Activated naive CD8-positive, alpha-beta T cell treated with anti-CD3 and anti-CD28 coated beads, Interleukin-2, amount 50 U/mL, for 24 hours (primary cell): ENCODE measurements around the gene STIM2.
"Not testable (repeated sequence)": the region's sequence is repeated elsewhere in the genome, so short reads cannot be mapped to it uniquely, and the experiment has no call there.

Experiments used
- ATAC-seq: fragments of 150-1000 bp; cut with Tn5 transposase; one replicate; pipeline ENCODE4 v1.10.0; 2021
- DNase-seq: peaks from one replicate; pipeline ENCODE4 v3.0.0; 2021
- H3K27ac Mint-ChIP-seq: one replicate; pipeline ENCODE4 v1.8.0; 2021; ENCODE audit warnings: mild to moderate bottlenecking, mixed read lengths
- H3K27me3 Mint-ChIP-seq: one replicate; pipeline ENCODE4 v1.8.0; 2021; ENCODE audit warnings: mixed read lengths
- H3K36me3 Mint-ChIP-seq: one replicate; pipeline ENCODE4 v1.8.0; 2021; ENCODE audit warnings: low read depth, mixed read lengths
- H3K4me1 Mint-ChIP-seq: one replicate; pipeline ENCODE4 v1.8.0; 2021; ENCODE audit warnings: mixed read lengths
- H3K4me3 Mint-ChIP-seq: one replicate; pipeline ENCODE4 v1.8.0; 2021; ENCODE audit warnings: mild to moderate bottlenecking, moderate library complexity, mixed read lengths
- H3K9me3 Mint-ChIP-seq: one replicate; pipeline ENCODE4 v1.8.0; 2021; ENCODE audit warnings: mixed read lengths

The STIM2 gene

GRCh38 chr4:26889356-26889755 is 28.7 kb downstream of the STIM2 start:
- Mint-ChIP-seq H3K27me3 (no peaks in the 10 kb centered on the region), H3K36me3 (peaks cover 14% of the 10 kb centered on the region), H3K9me3 (no peaks in the 10 kb centered on the region), H3K4me3 (no peak overlapping the region), H3K4me1 (peaks cover 75% of the 10 kb centered on the region), H3K27ac (no peak overlapping the region)
- DNase-seq (no peak), ATAC-seq (no peak)

- Mint-ChIP-seq H3K27me3 (no peaks in the 10 kb centered on the region), H3K9me3 (no peaks in the 10 kb centered on the region), H3K27ac (no peak overlapping the region), H3K4me3 (no peak overlapping the region), H3K36me3 (peaks cover 24% of the 10 kb centered on the region), H3K4me1 (peaks cover 71% of the 10 kb centered on the region)
- DNase-seq (no peak), ATAC-seq (no peak)
Observed at GRCh38 chr4:26891054-26891453, 30.4 kb downstream of the STIM2 start.

- H3K36me3 Mint-ChIP-seq = peaks cover 27% of the 10 kb centered on the region
- H3K27me3 Mint-ChIP-seq = no peaks in the 10 kb centered on the region
- no peak for DNase-seq
- no peaks in the 10 kb centered on the region for H3K9me3 Mint-ChIP-seq
- no peak overlapping the region for H3K4me3 Mint-ChIP-seq
- H3K27ac Mint-ChIP-seq = peak overlapping the region; percentile 48
- ATAC-seq = no peak
- H3K4me1 Mint-ChIP-seq = peaks cover 68% of the 10 kb centered on the region
Observed at GRCh38 chr4:26891867-26892266, 31.2 kb downstream of the STIM2 start.

- H3K27ac Mint-ChIP-seq = peak overlapping the region; percentile 48
- peak; percentile 82 for ATAC-seq
Observed at GRCh38 chr4:26892480-26893150, 32.0 kb downstream of the STIM2 start.

GRCh38 chr4:26893491-26893890 is 32.9 kb downstream of the STIM2 start:
- no peak for ATAC-seq

More at GRCh38 chr4:26892480-26893150, 32.0 kb downstream of the STIM2 start:
- Mint-ChIP-seq H3K9me3 (no peaks in the 10 kb centered on the region), H3K4me3 (no peak overlapping the region), H3K27me3 (no peaks in the 10 kb centered on the region), H3K4me1 (peaks cover 68% of the 10 kb centered on the region), H3K36me3 (peaks cover 27% of the 10 kb centered on the region)
- no peak for DNase-seq

GRCh38 chr4:26894881-26895280 is 34.2 kb downstream of the STIM2 start:
- not testable (repeated sequence) for DNase-seq, H3K27ac Mint-ChIP-seq, ATAC-seq, H3K27me3 Mint-ChIP-seq, H3K9me3 Mint-ChIP-seq, H3K4me3 Mint-ChIP-seq
- H3K4me1 Mint-ChIP-seq = peaks cover 68% of the 10 kb centered on the region
- H3K36me3 Mint-ChIP-seq = peaks cover 33% of the 10 kb centered on the region

More at GRCh38 chr4:26893491-26893890, 32.9 kb downstream of the STIM2 start:
- no peak for DNase-seq
- Mint-ChIP-seq H3K36me3 (peaks cover 33% of the 10 kb centered on the region), H3K9me3 (no peaks in the 10 kb centered on the region), H3K4me3 (no peak overlapping the region), H3K4me1 (peaks cover 66% of the 10 kb centered on the region), H3K27me3 (no peaks in the 10 kb centered on the region), H3K27ac (peak overlapping the region; percentile 48)

- Mint-ChIP-seq H3K27ac (no peak overlapping the region), H3K27me3 (no peaks in the 10 kb centered on the region), H3K4me3 (no peak overlapping the region), H3K9me3 (no peaks in the 10 kb centered on the region), H3K36me3 (peaks cover 24% of the 10 kb centered on the region), H3K4me1 (peaks cover 72% of the 10 kb centered on the region)
- no peak for DNase-seq
- no peak for ATAC-seq
Observed at GRCh38 chr4:26896636-26897035, 36.0 kb downstream of the STIM2 start.

GRCh38 chr4:26899991-26900390 is 39.4 kb downstream of the STIM2 start:
- ATAC-seq = no peak
- H3K4me1 Mint-ChIP-seq = peaks cover 71% of the 10 kb centered on the region
- no peaks in the 10 kb centered on the region for H3K9me3 Mint-ChIP-seq
- H3K4me3 Mint-ChIP-seq = no peak overlapping the region
- DNase-seq = no peak
- H3K27ac Mint-ChIP-seq = no peak overlapping the region
- H3K36me3 Mint-ChIP-seq = peaks cover 13% of the 10 kb centered on the region
- H3K27me3 Mint-ChIP-seq = no peaks in the 10 kb centered on the region

GRCh38 chr4:26900765-26901164 is 40.1 kb downstream of the STIM2 start:
- peaks cover 11% of the 10 kb centered on the region for H3K36me3 Mint-ChIP-seq
- H3K4me1 Mint-ChIP-seq = peaks cover 73% of the 10 kb centered on the region
- no peak overlapping the region for H3K27ac Mint-ChIP-seq
- no peaks in the 10 kb centered on the region for H3K9me3 Mint-ChIP-seq
- DNase-seq (no peak), ATAC-seq (no peak)
- H3K27me3 Mint-ChIP-seq = no peaks in the 10 kb centered on the region
- no peak overlapping the region for H3K4me3 Mint-ChIP-seq

GRCh38 chr4:26905172-26905571 is 44.5 kb downstream of the STIM2 start:
- no peak overlapping the region for H3K4me3 Mint-ChIP-seq
- no peak for DNase-seq
- no peaks in the 10 kb centered on the region for H3K27me3 Mint-ChIP-seq

GRCh38 chr4:26907731-26908599 is 47.3 kb downstream of the STIM2 start:
- no peak overlapping the region for H3K4me3 Mint-ChIP-seq
- H3K4me1 Mint-ChIP-seq = peaks cover 76% of the 10 kb centered on the region
- no peaks in the 10 kb centered on the region for H3K27me3 Mint-ChIP-seq
- H3K36me3 Mint-ChIP-seq = no peaks in the 10 kb centered on the region
- ATAC-seq (no peak), DNase-seq (no peak)
- H3K9me3 Mint-ChIP-seq = no peaks in the 10 kb centered on the region
- peak overlapping the region; percentile 24 for H3K27ac Mint-ChIP-seq

More at GRCh38 chr4:26905172-26905571, 44.5 kb downstream of the STIM2 start:
- Mint-ChIP-seq H3K4me1 (peaks cover 70% of the 10 kb centered on the region), H3K9me3 (no peaks in the 10 kb centered on the region), H3K36me3 (no peaks in the 10 kb centered on the region), H3K27ac (peak overlapping the region; percentile 41)
- ATAC-seq = peak; percentile 92

- H3K36me3 Mint-ChIP-seq = no peaks in the 10 kb centered on the region
- peaks cover 74% of the 10 kb centered on the region for H3K4me1 Mint-ChIP-seq
Observed at GRCh38 chr4:26909369-26909768, 48.7 kb downstream of the STIM2 start.

GRCh38 chr4:26911254-26911653 is 50.6 kb downstream of the STIM2 start:
- Mint-ChIP-seq H3K27ac (no peak overlapping the region), H3K4me3 (no peak overlapping the region), H3K36me3 (no peaks in the 10 kb centered on the region), H3K4me1 (peaks cover 76% of the 10 kb centered on the region), H3K9me3 (no peaks in the 10 kb centered on the region), H3K27me3 (no peaks in the 10 kb centered on the region)
- DNase-seq (no peak), ATAC-seq (no peak)

More at GRCh38 chr4:26909369-26909768, 48.7 kb downstream of the STIM2 start:
- Mint-ChIP-seq H3K27me3 (no peaks in the 10 kb centered on the region), H3K27ac (no peak overlapping the region), H3K9me3 (no peaks in the 10 kb centered on the region), H3K4me3 (no peak overlapping the region)
- ATAC-seq = no peak
- no peak for DNase-seq

GRCh38 chr4:26912069-26912468 is 51.4 kb downstream of the STIM2 start:
- Mint-ChIP-seq H3K36me3 (no peaks in the 10 kb centered on the region), H3K4me3 (no peak overlapping the region), H3K27ac (no peak overlapping the region), H3K27me3 (no peaks in the 10 kb centered on the region), H3K9me3 (no peaks in the 10 kb centered on the region), H3K4me1 (peaks cover 80% of the 10 kb centered on the region)
- no peak for DNase-seq
- ATAC-seq = no peak

- H3K4me1 Mint-ChIP-seq = peaks cover 79% of the 10 kb centered on the region
- H3K36me3 Mint-ChIP-seq = no peaks in the 10 kb centered on the region
- no peaks in the 10 kb centered on the region for H3K27me3 Mint-ChIP-seq
- H3K27ac Mint-ChIP-seq = no peak overlapping the region
- ATAC-seq (no peak), DNase-seq (no peak)
- no peaks in the 10 kb centered on the region for H3K9me3 Mint-ChIP-seq
- H3K4me3 Mint-ChIP-seq = no peak overlapping the region
Observed at GRCh38 chr4:26912810-26913209, 52.2 kb downstream of the STIM2 start.
